Astrocyte of the hippocampus (primary cell): ENCODE results near the gene PSTPIP1.
"Not testable (repeated sequence)": the region's sequence is repeated elsewhere in the genome, so short reads cannot be mapped to it uniquely, and the experiment has no call there.

Experiments used
- DNase-seq: peaks from one replicate; pipeline ENCODE4 v3.0.0; 2011; ENCODE audit warnings: low read depth, low spot score

Gene PSTPIP1

GRCh38 chr15:76994971-76995945, at the start of gene PSTPIP1:
Gene PSTPIP1, plus strand, starts transcription at chr15:76995126. Its CDS starts 448 bp downstream, at chr15:76995574.
- DNase-seq: peak; percentile 77

DNA sequence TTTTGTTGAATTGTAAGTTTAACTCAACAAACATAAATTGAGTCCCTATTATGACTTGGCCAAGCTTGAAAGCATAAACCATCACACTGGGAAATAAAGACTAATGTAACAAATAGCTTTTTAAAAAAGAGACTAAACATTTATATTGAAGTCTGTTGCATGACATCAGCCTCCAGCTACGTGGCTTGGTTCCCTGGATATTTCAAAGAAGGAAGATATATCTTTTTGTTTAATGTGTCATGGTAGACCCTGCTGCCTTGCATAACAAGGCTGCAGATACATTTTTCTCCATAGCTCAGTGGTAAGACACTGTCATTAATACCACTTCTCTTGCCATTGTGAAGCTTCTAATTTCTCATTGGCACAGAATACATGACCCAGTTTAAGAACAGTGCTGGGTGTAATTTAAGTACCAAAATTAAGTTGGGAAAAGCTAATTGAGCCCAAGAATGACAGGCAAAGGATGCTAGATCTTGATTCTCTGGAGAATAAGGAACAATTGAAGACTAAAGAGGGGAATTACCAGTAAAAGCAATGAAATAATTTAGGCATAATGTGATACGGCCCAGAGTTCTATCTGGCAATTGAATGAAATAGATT, 49.3 kb upstream of the PSTPIP1 start:
- no peak for DNase-seq

- no peak for DNase-seq
Measured at GRCh38 chr15:76947454-76947853, 47.5 kb upstream of the PSTPIP1 start.

DNA sequence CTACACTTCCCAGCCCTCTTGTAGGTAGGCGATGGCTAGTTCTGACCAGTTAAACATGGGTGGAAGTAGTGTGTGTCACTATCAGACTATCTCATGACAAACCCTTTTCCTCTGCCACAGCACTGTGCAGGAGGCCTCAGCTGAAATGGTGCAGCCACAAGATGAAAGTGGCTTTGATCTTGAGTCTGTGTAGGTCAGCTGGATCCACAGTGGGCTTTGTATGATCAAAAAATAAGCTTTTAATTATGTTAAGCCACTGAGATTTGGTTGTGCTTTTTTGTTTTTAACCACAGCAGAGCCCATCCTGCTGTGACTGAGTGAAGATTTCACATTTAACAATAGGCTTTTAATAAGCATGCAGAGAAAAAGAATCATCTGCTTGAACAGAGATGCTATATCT, 43.7 kb upstream of the PSTPIP1 start:
- no peak for DNase-seq

DNA sequence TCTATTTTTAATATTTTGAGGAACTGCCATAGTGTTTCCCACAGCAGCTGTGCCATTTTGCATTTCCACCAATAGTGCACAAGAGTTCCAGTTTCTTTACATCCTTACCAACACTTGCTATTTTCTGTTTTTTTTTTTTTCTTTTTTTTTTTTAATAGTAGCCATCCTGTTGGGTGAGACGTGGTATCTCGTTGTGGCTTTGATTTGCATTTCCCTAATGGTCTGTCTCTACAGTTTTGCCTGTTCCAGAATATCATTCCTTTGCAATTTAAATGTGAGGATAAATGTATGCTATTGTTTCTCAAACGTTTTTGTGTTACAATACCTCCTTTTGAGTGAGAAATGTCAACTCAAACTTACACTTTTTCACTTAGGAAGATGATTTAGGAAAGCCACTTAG, 41.0 kb upstream of the PSTPIP1 start:
- no peak for DNase-seq

DNA sequence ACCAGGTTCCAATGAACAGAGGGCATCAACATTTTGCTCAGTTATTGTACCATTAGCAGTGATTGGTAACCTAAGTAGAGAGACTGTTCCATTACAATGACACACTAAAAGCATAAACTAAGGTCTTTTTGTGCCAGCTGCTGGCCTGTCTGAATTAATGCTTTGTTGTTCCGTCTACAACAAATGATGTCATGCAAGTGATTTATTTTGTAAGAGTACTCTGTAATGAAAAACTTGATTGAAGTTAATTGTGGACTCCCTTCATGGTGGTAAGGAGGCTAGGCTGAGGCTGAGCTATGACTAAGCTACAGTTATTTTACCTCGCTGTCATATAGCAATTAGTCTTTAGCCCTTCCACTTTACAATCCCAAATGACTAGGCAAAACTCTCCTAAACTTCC, 40.2 kb upstream of the PSTPIP1 start:
- peak; percentile 39 for DNase-seq

GRCh38 chr15:76961268-76962011, 33.5 kb upstream of the PSTPIP1 start:
- DNase-seq: no peak

DNA sequence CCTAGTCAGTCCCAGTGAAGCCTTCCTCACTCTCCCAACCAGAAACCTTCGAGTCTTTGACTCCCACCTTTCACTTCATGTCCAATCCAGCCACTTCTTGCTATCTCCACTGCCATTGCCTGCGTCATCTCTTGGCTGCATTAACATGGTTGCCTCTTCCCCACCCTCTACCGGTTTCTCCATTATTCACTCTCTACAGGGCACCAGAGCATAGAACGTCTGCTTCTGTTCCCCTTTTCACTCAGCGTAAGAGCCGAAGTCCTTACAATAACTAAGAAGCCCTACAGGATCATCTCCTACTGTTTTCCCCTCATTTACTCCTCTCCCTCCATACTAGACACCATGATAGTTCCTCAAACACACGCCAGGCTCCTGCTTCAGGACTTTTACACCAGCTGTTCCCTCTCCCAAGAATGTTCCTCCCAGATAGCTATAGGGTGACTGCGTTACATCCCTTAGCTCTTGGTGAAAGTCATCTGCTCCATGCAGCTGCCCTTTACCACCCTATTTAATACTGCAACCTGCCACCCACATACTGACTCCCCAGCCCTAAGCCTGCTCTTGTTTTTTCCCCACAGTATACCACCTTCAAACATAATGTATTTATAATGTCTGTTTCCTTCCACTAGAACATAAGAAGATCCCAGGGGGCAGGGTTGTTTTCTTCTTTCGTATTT, 32.5 kb upstream of the PSTPIP1 start:
- DNase-seq: no peak

DNA sequence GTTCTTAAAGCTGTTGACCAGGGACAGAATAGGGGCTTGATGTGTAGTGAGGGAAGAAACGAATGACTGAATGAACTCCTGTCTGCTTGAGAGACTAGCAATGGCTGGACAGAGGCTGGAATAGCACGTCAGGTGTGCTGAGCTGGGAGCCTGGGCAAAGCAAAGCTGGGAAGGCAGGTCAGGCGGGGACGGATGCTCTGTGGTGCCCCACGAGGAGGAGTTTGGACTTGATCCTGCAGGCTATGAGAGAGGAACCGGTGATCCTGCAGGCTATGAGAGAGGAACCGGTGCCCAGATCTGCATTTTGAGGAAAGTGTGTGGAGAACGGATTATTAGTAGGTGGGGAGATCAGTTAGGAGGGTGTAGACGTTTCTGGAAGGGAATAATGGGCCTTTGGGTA, 31.3 kb upstream of the PSTPIP1 start:
- DNase-seq: no peak

- DNase-seq: peak; percentile 23
Measured at GRCh38 chr15:76964157-76964556, 30.8 kb upstream of the PSTPIP1 start.

GRCh38 chr15:76966051-76966450, 28.9 kb upstream of the PSTPIP1 start:
- DNase-seq: not testable (repeated sequence)

- DNase-seq: no peak
Measured at GRCh38 chr15:76967067-76967466, 27.9 kb upstream of the PSTPIP1 start.

DNA sequence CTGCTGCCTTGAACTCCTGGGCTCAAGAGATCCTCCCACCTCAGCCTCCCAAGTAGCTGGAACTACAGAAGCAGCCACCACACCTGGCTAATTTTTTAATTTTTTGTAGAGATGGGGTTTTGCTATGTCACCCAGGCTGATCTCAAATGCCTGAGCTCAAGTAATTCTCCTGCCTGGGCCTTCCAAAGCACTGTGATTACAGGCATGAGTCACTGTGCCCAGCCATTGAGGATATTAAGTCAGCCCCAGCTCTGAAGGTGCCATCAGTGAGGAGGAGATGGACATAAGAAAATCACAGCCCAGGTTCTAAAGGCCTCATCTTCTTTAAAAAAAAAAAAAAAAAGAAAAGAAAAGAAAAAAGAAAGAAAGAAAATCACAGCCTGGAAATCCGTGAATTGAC, 26.6 kb upstream of the PSTPIP1 start:
- peak; percentile 39 for DNase-seq

DNA sequence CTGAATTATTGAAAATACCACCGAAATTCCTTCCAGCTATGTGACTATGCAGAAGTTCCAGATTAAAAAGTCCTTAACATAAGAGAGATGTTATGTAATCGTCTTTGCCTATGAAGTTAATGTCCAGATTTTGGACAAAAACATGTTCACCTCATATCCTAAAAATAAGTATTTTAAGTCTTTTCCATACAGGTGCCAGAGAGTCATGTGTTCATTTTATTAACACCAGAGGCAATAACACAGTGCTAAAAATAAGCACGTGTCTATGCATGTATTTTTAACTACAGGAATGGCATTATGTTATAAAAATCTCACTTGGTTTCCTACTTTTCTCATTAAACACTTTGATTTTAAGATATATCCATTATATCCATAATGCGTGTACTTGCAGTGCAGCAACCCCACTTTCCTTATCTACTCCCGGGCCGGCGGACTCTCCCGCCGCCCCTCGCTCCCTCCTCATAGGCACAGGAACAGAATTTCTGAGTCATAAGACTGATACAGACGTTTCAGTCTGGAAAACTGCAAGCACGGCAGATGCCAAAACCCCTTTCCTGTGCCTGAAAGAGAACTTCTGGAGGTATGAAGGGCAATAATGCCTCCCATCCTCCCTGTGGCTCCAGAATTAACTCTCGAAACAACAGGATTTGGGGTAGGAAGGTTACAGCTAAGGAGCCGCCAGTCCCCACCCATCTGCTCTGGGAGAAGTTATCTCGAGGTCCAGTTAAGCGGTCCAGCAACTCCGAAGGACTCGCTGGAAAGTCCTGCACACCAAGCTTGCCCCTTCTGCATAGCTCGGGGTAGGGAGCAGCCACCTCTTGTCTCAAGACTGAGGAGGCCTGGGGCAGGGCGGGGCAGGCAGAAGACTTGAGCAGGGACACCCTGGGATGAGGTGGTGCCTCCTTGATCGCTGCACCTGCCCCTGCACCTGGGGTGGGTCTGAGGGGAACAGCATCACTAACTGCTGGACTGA, 22.3 kb upstream of the PSTPIP1 start:
- DNase-seq: peak; percentile 29

DNA sequence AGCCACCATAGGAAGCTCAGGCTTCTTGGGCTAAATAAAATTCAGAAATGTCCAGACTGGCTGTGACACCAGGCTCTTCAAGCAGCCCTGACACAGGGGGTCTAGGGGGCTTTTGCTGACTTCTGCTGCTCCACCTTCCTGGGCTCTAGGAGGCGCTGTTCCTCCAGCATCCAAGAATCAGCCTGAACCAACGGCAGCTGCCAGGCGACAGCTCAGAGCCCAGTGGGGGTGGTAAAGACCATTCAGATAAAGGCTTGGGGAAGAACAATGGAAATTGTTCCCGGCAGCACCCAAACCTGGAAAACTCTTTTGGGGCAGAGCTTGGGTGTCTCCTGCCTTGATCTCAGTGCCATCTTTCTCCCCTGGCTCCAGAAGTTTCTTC, 21.6 kb upstream of the PSTPIP1 start:
- DNase-seq: peak; percentile 33

GRCh38 chr15:76973906-76974305, 21.0 kb upstream of the PSTPIP1 start:
- DNase-seq: no peak

- no peak for DNase-seq
Measured at GRCh38 chr15:76974456-76975036, 20.4 kb upstream of the PSTPIP1 start.

DNA sequence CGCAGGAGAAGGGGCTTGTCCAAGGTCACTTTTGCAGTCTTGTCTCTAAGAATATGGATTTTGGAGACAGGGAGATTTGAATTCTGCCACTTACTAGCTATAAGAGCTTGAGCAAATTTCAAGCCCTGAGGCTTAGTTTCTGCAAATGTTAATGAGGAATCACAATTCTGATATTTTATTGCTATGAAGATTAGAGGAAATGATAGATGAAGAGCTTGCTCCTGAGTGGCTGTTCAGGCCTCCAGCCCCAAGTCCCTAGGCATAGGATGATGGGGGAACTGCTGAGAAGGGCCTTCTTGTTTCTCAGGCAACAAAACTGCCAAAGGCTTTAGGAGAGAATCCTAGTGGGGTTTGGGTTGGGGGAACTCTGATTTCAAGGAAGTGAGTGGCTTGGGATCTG, 18.8 kb upstream of the PSTPIP1 start:
- DNase-seq: no peak

DNA sequence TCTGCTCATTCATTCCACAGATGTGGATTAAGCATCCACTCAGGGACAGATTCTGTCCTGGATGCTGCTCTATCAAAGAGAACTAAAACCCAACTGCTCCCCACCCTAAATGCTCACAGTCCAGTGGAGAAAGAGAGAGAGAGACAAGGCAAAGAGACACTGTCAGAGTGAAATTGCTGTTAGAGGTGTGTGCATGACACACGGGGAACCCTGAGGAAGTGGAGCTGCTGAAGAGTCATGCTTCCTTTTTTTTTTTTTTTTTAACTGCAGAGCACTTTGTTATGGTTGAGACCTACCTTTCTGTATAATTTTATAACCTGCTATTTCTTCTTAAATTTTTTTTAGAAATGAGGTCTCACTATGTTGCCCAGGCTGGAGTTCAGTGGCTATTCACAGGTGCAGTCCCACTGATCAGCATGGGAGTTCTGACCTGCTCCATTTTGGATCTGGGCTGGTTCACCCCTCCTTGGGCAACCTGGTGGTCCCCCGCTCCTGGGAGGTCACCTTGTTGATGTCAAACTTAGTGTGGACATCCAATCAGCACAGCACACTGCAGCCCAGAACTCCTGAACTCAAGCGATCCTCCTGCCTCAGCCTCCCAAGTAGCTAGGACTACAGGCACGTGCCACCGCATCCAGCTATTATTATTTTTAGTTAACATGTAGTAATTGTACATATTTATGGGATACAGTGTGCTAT, 18.2 kb upstream of the PSTPIP1 start:
- DNase-seq: no peak
